GM04503 (cell line): ENCODE measurements around the gene CINP.

ENCODE experiments used
- DNase-seq: peaks from one replicate; pipeline ENCODE4 v3.0.0-alpha.2; 2012; ENCODE audit warnings: low read depth

Gene CINP

DNA sequence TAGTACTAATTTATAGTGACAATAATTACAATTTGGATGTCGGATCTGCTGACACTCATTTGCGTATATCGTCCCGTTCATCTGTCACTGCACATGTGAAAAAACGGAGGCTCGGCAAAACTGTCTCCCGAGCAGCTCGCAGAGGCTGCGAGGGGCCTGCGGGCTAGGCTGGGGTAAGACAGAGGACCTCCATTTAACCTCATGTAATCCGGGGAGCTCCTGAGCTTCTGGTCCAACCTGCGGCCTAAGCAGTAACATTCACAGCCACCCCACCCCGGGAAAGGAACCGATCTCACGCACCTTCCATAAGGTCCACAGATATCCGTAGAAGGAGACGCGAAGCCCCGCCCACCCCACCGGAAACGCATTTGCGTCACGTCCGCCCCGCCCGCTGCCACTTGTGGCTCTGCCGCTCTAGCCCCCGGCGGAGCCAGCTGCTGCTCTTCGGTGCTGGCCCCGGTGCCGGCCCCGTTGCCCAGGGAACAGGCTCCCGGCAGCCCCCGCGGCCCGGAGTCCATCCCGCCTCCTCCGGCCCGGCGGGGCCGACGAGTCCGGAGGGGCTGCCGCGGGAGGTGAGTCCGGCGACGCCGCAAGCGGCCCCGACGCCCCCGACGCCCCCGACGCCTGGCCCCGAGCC lies at the start of gene CINP, which contains the start of gene TECPR2:
CINP (minus strand) TSS at position 346 of the 637 bp plus-strand sequence; CDS start at position 307, 39 bp downstream.
TECPR2 (plus strand) TSS at position 397 of the 637 bp plus-strand sequence. CDS start 13,781 bp downstream, outside the sequence.
- peak; percentile 65 for DNase-seq

DNA sequence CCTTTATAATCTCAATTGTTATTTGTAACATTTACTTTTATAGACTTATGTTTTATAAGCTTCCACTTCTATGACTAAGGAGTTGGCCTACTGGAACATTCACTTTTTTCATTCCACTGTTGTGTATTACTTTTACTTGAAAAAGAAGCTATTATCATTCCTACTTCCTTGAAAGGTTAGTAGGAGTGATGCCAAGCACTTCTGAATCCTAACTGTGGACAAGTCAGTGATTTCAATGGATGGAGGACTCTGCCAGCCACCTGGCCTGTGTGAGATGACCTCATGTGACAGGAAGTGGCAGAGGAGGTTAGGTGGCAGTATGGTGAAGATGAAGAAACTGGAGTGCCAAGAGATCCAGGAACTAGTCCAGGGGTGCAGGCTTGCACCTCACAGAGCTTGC lies 46.0 kb upstream of the CINP start:
- DNase-seq, result peak; percentile 16

DNA sequence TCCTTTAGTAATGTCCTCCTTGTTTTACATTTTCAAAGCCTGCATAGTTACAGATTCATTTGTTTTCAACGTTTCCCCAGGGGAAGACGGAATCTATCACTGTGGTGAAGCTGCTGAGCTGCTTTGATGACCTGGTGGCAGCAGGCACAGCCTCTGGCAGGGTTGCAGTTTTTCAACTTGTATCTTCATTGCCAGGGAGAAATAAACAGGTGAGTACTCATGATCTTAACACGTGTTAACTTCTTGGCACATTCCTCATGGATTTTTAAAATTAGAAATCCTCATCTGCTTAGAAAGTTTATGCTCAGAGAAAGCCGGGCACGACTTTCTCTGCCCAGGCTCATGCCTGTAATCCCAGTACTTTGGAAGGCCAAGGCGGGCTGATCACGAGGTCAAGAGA lies 44.6 kb upstream of the CINP start:
- DNase-seq, result no peak

DNA sequence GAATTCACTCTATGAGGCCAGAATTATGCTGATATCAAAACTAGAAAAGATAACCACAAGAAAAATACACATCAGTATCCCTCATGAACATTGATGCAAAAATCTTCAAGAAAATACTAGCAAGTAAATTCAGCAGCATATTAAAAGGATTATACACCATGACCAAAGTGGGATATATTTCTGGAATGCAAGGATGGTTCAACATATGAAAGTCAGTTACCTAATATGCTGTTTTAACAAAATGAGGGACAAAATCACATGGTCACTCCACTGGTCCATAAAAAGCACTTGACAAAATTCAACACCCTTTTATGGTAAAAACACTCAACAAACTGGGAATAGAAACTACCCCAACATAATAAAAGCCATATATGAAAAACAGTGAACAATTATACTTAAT lies 40.3 kb upstream of the CINP start:
- no peak for DNase-seq

DNA sequence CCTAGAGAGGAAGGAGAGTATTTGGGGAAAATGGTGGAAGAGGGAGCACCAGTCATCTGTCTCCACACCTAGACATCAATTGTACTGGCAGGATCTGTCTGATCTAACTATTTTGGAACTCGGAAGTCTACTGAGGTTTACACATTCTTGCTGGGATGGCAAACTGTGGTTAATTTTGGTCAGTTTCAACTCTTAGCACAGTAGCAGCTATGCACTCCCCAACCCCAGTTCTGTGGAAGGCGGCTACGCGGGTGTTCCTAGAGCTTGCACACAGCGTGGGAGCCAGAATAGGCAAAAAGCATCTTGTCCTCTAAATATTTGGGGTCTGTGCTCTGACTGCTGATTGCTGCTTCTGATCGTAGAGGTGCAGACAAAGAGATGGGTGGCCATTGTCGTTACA lies 33.8 kb upstream of the CINP start:
- DNase-seq, result no peak

DNA sequence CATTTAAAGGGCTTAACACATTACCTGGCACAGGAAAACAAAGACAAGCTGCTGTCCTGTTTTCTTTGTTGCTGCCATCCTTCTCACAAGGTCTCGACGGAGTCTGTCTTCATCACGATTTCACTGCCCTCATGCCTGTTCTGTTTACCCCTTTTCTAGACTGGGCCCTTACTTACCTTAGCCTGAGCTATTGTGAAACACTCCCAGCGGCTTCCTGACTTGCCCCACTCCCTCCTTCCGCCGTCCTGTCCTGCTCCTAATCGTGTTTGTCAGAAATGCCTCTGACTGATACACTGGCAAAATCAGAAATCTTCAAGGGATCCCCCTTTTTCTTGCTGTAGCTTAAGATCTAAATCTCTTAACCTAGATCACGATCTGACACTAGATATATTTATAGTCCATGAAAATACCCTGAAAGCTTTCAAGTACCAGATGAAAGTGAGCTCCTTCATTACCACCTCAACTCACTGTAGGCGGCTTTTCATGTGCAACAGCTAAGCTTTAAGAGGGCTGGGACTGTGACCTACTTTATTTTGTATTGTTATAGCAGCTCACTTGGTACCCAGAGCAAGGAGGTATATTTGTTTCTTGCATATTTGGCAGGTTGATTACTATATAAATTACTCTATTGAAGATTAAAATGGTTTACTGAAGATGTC lies 32.2 kb upstream of the CINP start:
- no peak for DNase-seq

DNA sequence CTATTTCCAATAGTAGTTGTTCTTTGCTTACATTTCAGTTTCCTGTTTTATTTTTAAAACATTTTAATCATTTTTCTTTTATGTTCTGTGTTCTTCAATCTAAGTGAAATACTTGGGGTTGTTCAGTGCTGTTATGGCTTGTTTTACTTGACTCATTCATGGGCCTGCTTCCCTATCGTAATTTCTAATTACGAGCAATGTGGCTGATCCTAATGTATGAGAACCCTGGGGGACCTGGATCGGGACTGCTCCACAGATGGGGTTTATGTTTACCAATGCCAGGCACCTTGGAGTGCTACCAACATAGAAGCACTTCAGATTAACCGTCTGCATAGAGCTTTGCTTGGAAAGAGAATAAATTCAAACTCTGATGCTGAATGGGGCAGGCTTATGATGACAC lies 29.8 kb upstream of the CINP start:
- peak; percentile 48 for DNase-seq

DNA sequence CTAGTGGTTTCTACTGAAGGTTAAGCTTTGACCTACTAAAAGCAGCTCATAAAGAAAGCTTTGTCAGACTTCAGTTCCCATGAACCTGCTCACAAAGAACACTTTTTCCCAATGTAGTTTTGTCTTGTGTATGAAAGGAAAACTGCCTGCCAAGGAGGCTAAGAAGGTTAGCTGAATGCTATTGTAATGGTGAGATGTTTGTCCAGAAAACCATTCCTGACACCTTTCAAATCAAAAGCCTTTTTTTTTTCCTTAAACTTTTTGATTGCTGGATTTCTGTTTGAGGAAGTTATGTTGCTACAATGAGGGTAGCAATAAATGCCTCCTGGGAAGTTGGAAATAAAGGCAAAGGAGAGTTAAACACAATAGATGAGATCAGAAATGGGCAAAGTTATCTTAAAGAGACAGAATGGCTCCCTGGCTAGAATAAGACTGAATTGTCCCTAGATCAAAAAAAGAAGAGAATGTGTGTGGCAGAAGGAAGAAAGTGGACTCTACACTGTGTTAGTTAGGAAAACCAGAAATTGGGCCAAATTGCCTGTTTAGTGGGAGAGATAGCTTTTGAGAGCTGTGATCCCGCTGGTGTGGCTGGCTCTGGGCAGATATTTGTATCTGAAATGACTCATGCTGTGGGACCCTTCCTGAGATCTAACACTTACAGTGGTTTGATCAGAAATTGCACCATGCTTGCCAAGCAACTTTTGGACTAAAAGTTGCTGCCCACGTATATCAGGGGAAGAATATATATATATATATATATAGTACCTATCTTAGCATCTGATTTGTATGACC lies 27.6 kb upstream of the CINP start:
- no peak for DNase-seq

DNA sequence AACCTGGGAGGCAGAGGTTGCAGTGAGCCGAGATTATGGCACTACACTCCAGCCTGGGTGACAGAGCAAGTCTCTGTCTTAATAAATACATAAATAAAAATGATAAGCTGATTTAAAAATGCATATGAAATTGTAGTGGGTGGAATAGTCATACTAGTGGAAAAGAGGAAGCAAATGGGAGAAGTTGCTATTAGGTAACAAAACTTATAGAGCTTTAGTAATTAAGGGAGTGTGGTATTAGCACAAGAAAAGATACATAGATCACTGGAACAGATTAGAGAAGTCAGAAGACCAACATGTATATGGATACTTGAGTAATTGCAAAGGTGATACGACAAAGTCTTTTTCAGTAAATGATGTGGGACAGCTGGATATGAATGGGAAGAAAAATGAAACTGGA lies 26.6 kb upstream of the CINP start:
- DNase-seq, result no peak

DNA sequence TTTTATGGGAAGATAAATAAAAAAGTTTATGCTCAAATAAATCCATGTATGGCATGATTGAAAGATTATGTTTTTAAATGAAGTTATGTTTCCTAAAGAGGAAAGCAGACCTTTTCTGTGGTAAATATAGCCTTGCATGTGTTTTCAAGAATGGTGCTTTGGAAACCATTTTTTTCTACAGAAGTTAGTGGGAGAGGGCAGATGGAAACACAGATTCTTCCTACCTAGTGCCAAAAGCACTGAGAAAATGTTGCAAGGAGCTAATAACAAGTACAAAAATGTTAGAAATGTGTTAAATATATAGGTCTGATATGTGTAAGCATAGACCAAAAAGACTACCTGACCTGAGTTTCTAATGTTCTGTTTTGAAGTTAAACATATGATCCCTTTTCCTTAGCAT lies 24.4 kb upstream of the CINP start:
- no peak for DNase-seq

DNA sequence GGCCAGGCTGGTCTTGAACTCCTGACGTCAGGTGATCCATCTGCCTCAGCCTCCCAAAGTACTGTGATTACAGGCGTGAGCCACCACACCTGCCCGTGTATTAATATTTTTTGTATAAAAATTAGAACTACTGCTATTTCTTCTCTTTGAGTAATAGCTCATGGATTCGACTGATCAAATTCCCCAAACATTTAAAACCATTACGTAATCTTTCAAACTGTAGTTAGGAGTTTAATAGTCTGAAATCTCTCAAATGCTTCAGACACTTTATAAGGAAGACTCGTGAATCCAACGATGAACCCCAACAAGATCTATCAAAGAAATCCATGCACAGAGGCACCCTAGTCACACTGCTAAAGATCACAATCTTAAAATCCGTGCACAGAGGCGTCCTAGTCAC lies 16.1 kb upstream of the CINP start:
- DNase-seq, result no peak

DNA sequence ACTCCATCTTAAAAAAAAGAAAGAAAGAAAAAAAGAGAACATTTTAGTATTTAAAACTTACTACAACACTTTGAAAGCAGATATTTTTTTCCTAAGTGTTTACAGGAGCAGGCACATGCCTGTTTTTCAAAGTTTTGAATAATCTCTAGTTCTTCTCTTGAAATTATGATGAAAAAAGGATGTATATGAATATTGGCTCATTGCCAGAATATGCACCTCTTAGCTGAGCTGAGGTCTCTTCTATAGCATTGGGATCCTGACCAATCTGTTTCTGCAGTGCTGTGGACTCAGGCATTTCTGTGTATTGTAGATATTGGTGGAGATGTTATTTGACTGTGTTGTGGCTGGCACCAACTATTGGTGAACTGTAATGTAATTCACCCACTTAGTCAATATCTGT lies 15.0 kb upstream of the CINP start:
- no peak for DNase-seq

DNA sequence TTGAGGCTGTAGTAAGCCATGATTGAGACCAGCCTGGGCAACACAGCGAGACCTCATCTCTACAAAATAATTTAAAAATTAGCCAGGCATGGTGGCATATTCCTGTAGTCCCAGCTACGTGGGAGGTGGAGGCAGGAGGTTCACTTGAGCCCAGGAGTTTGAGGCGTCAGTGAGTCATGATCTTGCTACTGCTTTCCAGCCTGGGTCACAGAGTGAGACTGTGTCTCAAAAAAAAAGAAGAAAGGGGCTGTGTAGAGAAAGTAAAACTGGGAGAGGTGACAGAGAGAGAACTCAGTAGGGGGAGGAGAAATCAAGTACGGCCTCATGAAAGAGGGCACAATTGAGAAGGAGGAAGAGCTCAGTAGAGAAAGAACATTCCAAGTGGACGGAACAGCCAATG lies 12.4 kb upstream of the CINP start:
- no peak for DNase-seq

DNA sequence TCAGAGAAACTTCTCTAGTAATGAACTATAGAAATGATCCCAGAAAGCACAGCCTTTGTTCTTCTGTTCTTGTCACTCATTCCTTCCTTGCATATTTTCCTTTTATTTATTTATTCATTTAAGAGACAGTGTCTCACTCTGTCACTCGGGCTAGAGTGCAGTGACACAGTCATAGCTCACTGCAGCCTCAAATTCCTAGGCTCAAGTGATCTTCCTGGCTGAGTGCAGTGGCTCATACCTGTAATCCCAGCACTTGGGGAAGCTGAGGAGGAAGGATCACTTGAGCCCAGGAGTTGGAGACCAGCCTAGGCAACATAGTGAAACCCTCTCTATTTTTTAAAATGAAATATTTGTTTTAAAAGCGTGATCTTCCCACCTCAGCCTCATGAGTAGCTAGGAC lies 11.6 kb upstream of the CINP start:
- DNase-seq, result no peak

DNA sequence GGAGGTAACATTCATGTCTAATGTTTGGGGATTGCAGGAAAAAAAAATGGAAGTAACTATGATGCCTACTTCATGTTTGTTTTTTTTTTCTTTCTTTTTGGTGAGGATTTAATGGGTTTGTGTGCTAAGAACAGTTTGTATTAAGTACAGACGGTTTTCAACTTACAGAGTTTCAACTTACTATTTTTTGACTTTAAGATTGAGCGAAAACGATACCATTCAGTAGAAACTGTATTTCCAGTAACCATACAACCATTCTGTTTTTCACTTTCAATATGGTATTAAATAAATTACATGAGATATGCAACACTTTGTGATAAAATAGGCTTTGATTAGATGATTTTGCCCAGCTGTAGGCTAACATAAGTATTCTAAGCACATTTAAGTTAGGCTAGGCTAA lies 10.4 kb upstream of the CINP start:
- DNase-seq, result no peak

DNA sequence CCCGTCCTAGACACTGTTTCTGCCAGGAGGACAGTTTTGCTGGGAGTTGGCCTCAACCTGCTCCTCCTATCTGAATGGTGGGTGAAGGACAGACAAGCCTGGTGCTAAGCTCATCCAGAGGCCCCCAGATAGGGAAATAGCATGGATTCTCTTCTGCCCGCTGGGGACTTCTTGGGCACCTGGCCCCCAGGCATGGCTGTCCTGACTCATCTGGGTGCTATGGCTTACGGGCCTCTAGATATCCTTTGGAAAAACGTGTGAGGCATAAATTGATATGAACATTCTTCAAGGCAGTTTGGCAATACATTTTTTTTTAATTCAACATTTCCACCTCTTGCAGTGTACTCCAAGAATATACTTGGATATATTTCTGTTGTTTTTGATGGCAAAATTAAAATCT lies 8.7 kb upstream of the CINP start:
- DNase-seq, result no peak

DNA sequence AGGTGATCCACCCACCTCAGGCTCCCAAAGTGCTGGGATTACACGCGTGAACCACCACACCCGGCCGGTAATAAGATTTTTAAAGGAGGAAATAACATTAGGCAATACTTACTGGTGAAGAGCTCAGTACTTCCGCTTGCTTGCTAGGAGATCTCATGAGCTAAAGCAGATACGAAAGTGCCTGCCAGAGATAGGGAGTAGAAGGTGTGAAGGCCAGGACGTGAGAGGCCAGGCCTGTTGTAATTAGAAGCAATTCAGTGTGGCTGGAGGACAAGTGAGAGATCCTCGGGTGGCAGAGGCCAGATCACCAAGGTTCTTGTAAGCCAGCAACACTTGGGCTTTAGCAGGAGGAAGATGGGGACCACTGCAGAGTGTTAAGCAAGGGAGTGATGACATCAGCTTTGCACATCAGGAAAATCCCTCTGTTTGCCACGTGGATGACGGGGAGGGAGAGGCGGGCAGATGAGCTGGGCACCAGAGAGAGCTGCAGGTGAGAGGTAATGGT lies 7.7 kb upstream of the CINP start:
- no peak for DNase-seq

DNA sequence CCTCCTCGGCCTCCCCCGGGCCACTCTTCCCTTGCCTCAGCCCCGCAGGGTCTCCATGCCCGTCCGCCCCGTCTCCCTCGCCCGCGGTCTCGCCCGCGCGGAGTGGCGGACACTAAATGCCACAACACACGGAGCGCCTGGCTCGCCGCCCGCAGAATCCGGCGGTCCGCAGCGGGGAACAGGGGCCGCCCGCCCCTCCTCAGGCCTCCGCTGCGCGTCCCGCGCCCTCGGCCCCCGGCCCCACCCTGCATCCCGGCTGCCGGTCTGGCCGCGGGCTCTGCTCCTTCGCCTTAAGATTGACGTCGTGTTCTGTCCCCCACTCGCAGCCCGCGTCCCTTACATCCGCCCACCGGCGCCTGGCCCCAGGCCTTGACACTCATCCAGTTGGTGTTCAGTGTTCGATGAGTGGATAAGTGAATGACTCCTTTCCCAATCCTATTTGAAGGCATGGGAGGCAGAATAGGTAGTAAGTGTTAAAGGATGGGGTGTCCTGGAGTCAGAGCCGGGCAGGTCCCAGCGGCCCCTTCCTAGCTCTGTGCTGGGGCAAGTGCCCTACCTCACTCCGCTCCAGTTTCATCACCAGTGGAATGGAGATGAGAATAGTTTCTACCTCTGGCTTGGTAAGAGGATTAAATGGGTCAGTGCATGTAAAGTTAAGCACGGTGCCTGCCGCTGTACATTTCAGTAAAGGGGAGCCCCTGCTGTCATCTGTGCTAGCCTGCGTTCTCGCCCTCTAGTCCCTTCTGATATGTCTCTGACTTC lies 673 bp upstream of the CINP start:
- DNase-seq, result peak; percentile 12

DNA sequence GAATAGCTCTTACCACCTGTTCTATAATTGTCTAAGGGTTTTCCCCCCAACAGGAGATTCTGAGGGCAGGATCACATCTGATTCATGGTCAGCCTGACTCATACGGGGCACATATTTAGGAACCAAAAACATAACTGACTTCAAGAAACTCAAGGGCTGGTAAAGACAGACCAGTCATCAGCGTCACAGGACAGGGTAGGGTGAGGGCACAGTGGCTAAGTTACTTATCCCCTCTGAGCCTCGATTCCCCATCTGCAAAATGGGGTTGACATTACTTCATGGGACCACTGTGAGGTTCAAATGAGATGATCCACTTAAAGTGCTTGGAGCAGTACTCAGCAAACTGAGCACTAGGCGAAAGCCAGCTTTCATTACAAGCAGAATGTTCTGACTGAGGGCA lies 606 bp downstream of the CINP start:
- DNase-seq, result peak; percentile 14

DNA sequence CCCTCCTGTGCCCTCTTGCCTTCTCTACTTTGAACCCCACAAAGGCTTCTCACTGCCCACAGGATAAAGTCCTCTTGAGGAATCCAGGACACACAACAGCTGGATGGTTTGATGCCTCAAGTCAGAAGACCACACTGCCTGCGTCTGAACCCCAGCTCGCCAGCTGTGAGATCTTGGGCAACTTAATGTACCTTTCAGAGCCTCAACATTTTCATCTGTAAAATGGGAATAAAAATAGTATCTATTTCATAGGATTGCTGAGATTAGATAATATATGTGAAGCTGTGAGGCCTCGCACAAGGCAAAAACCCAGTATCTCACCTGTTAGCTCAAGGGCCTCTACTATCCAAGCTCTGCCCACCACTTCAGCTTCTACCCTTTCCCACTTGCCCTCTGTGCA lies 2.3 kb downstream of the CINP start:
- DNase-seq, result no peak

DNA sequence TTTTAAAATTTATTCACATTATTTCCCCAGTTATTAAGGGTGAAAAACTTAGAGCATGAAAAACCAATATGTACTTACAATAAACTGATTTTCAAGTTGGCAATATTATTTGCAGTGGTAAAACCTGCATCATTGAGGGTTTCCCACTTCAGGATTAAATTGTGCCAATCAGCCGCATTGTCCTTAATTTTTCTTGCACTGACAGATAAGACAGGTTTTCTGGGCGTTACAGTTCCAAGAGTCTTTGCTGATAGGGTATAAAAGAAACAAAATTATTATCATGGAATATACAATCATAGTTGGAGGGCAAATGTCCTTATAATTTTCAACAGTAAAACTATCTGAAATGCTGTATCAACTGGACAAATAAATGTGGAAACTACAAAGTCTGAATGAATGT lies 3.3 kb downstream of the CINP start:
- DNase-seq, result no peak

DNA sequence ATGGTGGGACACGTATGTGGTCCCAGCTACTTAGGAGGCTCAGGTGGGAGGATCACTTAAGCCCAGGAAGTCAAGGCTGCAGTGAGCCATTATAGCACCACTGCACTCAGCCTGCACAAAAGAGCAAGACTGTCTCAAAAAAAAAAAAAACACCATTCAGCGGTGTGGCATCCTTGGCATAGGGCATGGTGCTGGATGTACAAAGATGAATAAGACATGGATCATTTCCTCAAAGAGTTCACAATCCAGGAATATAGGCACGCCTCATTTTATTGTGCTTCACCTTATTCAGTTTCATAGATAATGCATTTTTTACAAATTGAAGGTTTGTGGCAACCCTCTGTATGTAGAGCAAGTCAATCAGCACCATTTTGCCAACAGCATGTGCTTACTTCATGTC lies 6.4 kb downstream of the CINP start:
- DNase-seq, result no peak
